HepG2 (cell line): ENCODE measurements around the gene AP1M2. TPM values are rescaled to one million over a fixed set of nuclear protein-coding genes. Genes with fewer than 3 reads are reported as not detected.
A peak's percentile ranks its signal among the peaks of the same experiment; 100 is the strongest.

ENCODE experiments used
- ELF4 ChIP-seq: sonication (generic); formaldehyde crosslinking; IDR thresholded peaks from 2 replicates; pipeline ENCODE4 v1.5.0; 2020; ENCODE audit warnings: missing genetic modification reagents, mild to moderate bottlenecking, moderate library complexity, borderline replicate concordance
- EZH2 ChIP-seq: conservative IDR thresholded peaks from 2 replicates; pipeline ENCODE4 v1.6.1; 2012; ENCODE audit warnings: mild to moderate bottlenecking, low read depth, low read length, moderate library complexity
- FOXA1 ChIP-seq, 2 experiments: fragments of 450-650 bp in 1 of 2; sonication (generic) in 1 of 2; formaldehyde crosslinking in 1 of 2; IDR thresholded peaks; 2 replicates each; pipeline versions ENCODE4 v1.4.0 to v1.6.1; 2016 to 2020; ENCODE audit warnings: missing genetic modification reagents in 1 of 2
- HOXA7 ChIP-seq: sonication (generic); formaldehyde crosslinking; IDR thresholded peaks from 2 replicates; pipeline ENCODE4 v1.8.1; 2022; ENCODE audit warnings: mild to moderate bottlenecking, missing genetic modification reagents, moderate library complexity
- MIXL1 ChIP-seq: IDR thresholded peaks from 2 replicates; pipeline ENCODE4 v1.6.1; 2016
- MYC ChIP-seq: sonication (generic); formaldehyde crosslinking; IDR thresholded peaks from 2 replicates; pipeline ENCODE4 v1.9.0; 2021; ENCODE audit warnings: missing genetic modification reagents, borderline replicate concordance
- REL ChIP-seq: sonication (generic); formaldehyde crosslinking; conservative IDR thresholded peaks from 2 replicates; pipeline ENCODE4 v1.8.0; 2022; ENCODE audit warnings: mild to moderate bottlenecking, missing genetic modification reagents, moderate library complexity
- RXRA ChIP-seq: sonication (generic); formaldehyde crosslinking; IDR thresholded peaks from 2 replicates; pipeline ENCODE4 v1.5.1; 2020; ENCODE audit warnings: missing genetic modification reagents
- SMYD3 ChIP-seq: sonication (generic); formaldehyde crosslinking; IDR thresholded peaks from 2 replicates; pipeline ENCODE4 v1.8.1; 2023; ENCODE audit warnings: mild to moderate bottlenecking, missing genetic modification reagents
- SOX5 ChIP-seq: IDR thresholded peaks from 2 replicates; pipeline ENCODE4 v1.6.1; 2016; ENCODE audit warnings: borderline replicate concordance
- TMF1 ChIP-seq: sonication (generic); formaldehyde crosslinking; IDR thresholded peaks from 2 replicates; pipeline ENCODE4 v1.8.1; 2022; ENCODE audit warnings: low read depth, missing genetic modification reagents
- TSC22D2 ChIP-seq: sonication (generic); formaldehyde crosslinking; IDR thresholded peaks from 2 replicates; pipeline ENCODE4 v1.5.1; 2020; ENCODE audit warnings: missing genetic modification reagents, mild to moderate bottlenecking, borderline replicate concordance
- YEATS4 ChIP-seq: sonication (generic); formaldehyde crosslinking; IDR thresholded peaks from 2 replicates; pipeline ENCODE4 v1.4.0; 2020; ENCODE audit warnings: missing genetic modification reagents, borderline replicate concordance
- ZNF367 ChIP-seq: sonication (generic); formaldehyde crosslinking; IDR thresholded peaks from 2 replicates; pipeline ENCODE4 v1.4.0; 2020; ENCODE audit warnings: missing genetic modification reagents, borderline replicate concordance
- ZNF737 ChIP-seq: sonication (generic); formaldehyde crosslinking; IDR thresholded peaks from 2 replicates; pipeline ENCODE4 v1.5.0; 2020; ENCODE audit warnings: missing genetic modification reagents, mild to moderate bottlenecking, borderline replicate concordance
- ZNF792 ChIP-seq: IDR thresholded peaks from 2 replicates; pipeline ENCODE4 v1.6.1; 2016
- polyA plus RNA-seq, 8 experiments: library from polyadenylated mRNA; depleted of rRNA in 3 of 8; stranded (reverse) in 7 of 8; unstranded in 1 of 8; fragments of >200 nt; fragmentation: Illumina TruSeq in 4 of 8; extraction: Trizol in 4 of 8; gene quantifications; 2 replicates each; pipeline versions ENCODE4 v1.2.1 to v1.2.3, GENCODE V29; 2011 to 2016; ENCODE audit warnings: low read depth in 4 of 8, missing spikeins in 1 of 8, mixed read lengths in 1 of 8; ENCODE audit not compliant: insufficient read depth in 1 of 8
- total RNA-seq, 5 experiments: library from RNA; depleted of rRNA; stranded (reverse); fragments of >200 nt; fragmentation: Illumina TruSeq; extraction: Trizol; gene quantifications; 2 replicates each; pipeline ENCODE4 v1.2.3, GENCODE V29; 2016; ENCODE audit warnings: low read depth in 1 of 5
- TF ChIP-seq, protein P1 (sequence below): IDR thresholded peaks from 2 replicates; pipeline ENCODE4 v1.6.1; 2016; ENCODE audit warnings: missing compliant biosample characterization, missing genetic modification reagents, borderline replicate concordance
- TF ChIP-seq, protein P2 (sequence below): sonication (generic); formaldehyde crosslinking; IDR thresholded peaks from 2 replicates; pipeline ENCODE4; 2020; ENCODE audit warnings: missing genetic modification reagents, mild to moderate bottlenecking, borderline replicate concordance
- TF ChIP-seq, protein P3 (sequence below): sonication (generic); formaldehyde crosslinking; IDR thresholded peaks from 2 replicates; pipeline ENCODE4 v1.5.0; 2020; ENCODE audit warnings: missing genetic modification reagents
- TF ChIP-seq, protein P4 (sequence below): sonication (generic); formaldehyde crosslinking; IDR thresholded peaks from 2 replicates; pipeline ENCODE4 v1.4.0; 2020; ENCODE audit warnings: missing genetic modification reagents, mild to moderate bottlenecking, borderline replicate concordance
- TF ChIP-seq, protein P5 (sequence below): sonication (generic); formaldehyde crosslinking; IDR thresholded peaks from 2 replicates; pipeline ENCODE4 v1.5.0; 2020; ENCODE audit warnings: mild to moderate bottlenecking, missing genetic modification reagents, moderate library complexity

AP1M2 gene
- total and polyA plus RNA-seq, 2 of the 13 experiments (the other 11 are each of a cell fraction or from before 2014, with no cell fraction given): 6.3 to 76.8 TPM

DNA sequence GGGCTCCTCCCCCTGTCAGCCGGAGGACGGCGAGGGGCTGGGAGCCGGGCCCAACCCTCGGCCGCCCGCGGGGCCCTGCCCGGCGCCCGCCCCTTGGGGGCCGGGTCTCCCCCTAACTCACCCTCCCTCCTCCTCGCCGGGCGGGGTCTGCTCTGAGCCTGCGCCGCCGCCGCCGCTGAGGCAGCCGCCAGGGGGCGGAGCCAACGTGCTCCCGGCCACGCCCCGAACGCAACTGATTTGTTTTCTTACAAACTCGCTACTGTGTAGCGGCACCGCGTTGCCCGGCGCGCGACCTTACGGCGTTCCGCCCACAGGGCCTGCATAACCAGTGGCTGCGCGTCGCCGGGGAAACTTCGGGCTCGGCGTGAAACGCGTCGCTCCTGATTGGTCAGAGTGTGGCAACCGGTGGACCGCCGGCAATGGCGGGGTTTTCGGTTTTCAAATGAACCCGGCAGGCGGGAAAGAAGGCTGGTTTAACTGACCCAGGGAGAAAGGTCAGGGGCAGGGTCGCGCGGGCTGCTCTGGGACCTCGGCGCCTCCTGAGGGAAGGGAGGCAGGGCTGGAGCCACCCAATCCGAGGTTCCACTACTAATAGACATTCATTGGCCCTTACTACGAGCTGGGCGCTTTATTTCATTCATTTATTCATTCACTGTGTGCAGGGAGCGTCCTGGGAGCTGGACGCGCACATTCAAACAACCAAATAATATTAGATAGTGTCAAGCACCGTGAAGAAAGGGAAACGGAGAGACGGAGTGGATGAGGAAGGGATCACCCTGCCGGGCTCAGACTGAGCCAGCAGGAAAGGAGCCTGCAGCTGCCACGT, 18.1 kb downstream of the AP1M2 start, which contains the start of gene CDKN2D (continued):
- peak; percentile 96 for TF ChIP-seq SMYD3 (CRISPR knock-in tag)
- 0 out of 2 replicates have a peak, but pooled peaks have one; percentile 29 for TF ChIP-seq MIXL1 (CRISPR knock-in tag)
- TF ChIP-seq, protein P1, sequence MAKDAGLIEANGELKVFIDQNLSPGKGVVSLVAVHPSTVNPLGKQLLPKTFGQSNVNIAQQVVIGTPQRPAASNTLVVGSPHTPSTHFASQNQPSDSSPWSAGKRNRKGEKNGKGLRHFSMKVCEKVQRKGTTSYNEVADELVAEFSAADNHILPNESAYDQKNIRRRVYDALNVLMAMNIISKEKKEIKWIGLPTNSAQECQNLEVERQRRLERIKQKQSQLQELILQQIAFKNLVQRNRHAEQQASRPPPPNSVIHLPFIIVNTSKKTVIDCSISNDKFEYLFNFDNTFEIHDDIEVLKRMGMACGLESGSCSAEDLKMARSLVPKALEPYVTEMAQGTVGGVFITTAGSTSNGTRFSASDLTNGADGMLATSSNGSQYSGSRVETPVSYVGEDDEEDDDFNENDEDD: peak; percentile 99
- TF ChIP-seq YEATS4 (CRISPR knock-in tag): peak; percentile 91
- TF ChIP-seq ELF4 (CRISPR knock-in tag): peak; percentile 31; the same call in 1 of the 2 replicates
- TF ChIP-seq REL (CRISPR knock-in tag): peak; percentile 98
- TF ChIP-seq HOXA7 (CRISPR knock-in tag): 0 out of 2 replicates have a peak, but pooled peaks have one; percentile 36
- TF ChIP-seq, protein P2, sequence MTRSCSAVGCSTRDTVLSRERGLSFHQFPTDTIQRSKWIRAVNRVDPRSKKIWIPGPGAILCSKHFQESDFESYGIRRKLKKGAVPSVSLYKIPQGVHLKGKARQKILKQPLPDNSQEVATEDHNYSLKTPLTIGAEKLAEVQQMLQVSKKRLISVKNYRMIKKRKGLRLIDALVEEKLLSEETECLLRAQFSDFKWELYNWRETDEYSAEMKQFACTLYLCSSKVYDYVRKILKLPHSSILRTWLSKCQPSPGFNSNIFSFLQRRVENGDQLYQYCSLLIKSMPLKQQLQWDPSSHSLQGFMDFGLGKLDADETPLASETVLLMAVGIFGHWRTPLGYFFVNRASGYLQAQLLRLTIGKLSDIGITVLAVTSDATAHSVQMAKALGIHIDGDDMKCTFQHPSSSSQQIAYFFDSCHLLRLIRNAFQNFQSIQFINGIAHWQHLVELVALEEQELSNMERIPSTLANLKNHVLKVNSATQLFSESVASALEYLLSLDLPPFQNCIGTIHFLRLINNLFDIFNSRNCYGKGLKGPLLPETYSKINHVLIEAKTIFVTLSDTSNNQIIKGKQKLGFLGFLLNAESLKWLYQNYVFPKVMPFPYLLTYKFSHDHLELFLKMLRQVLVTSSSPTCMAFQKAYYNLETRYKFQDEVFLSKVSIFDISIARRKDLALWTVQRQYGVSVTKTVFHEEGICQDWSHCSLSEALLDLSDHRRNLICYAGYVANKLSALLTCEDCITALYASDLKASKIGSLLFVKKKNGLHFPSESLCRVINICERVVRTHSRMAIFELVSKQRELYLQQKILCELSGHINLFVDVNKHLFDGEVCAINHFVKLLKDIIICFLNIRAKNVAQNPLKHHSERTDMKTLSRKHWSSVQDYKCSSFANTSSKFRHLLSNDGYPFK: peak; percentile 53; the same call in 1 of the 2 replicates
- TF ChIP-seq FOXA1 (IDR thresholded peaks at IDR 0.05): no peak
- no peak for TF ChIP-seq FOXA1 (CRISPR knock-in tag; IDR thresholded peaks at IDR 0.05)
- no peak for TF ChIP-seq EZH2
- TF ChIP-seq ZNF737 (CRISPR knock-in tag): no peak
- no peak for TF ChIP-seq ZNF367 (CRISPR knock-in tag)
- TF ChIP-seq, protein P3, sequence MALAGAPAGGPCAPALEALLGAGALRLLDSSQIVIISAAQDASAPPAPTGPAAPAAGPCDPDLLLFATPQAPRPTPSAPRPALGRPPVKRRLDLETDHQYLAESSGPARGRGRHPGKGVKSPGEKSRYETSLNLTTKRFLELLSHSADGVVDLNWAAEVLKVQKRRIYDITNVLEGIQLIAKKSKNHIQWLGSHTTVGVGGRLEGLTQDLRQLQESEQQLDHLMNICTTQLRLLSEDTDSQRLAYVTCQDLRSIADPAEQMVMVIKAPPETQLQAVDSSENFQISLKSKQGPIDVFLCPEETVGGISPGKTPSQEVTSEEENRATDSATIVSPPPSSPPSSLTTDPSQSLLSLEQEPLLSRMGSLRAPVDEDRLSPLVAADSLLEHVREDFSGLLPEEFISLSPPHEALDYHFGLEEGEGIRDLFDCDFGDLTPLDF (CRISPR knock-in tag): peak; percentile 100
- TF ChIP-seq TMF1 (CRISPR knock-in tag): peak; percentile 90
- TF ChIP-seq, protein P4, sequence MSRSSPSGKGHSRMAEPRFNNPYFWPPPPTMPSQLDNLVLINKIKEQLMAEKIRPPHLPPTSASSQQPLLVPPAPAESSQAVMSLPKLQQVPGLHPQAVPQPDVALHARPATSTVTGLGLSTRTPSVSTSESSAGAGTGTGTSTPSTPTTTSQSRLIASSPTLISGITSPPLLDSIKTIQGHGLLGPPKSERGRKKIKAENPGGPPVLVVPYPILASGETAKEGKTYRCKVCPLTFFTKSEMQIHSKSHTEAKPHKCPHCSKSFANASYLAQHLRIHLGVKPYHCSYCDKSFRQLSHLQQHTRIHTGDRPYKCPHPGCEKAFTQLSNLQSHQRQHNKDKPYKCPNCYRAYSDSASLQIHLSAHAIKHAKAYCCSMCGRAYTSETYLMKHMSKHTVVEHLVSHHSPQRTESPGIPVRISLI: peak; percentile 18; the same call in 1 of the 2 replicates
- TF ChIP-seq ZNF792: peak; percentile 20; the same call in 1 of the 2 replicates
- TF ChIP-seq, protein P5, sequence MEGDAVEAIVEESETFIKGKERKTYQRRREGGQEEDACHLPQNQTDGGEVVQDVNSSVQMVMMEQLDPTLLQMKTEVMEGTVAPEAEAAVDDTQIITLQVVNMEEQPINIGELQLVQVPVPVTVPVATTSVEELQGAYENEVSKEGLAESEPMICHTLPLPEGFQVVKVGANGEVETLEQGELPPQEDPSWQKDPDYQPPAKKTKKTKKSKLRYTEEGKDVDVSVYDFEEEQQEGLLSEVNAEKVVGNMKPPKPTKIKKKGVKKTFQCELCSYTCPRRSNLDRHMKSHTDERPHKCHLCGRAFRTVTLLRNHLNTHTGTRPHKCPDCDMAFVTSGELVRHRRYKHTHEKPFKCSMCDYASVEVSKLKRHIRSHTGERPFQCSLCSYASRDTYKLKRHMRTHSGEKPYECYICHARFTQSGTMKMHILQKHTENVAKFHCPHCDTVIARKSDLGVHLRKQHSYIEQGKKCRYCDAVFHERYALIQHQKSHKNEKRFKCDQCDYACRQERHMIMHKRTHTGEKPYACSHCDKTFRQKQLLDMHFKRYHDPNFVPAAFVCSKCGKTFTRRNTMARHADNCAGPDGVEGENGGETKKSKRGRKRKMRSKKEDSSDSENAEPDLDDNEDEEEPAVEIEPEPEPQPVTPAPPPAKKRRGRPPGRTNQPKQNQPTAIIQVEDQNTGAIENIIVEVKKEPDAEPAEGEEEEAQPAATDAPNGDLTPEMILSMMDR: 0 out of 2 replicates have a peak, but pooled peaks have one; percentile 20
- TF ChIP-seq RXRA: peak; percentile 96
- TF ChIP-seq SOX5: peak; percentile 40
- 0 out of 2 replicates have a peak, but pooled peaks have one; percentile 39 for TF ChIP-seq TSC22D2 (CRISPR knock-in tag)
- peak; percentile 70 for TF ChIP-seq MYC (CRISPR knock-in tag)
